GM12891 (cell line): Measurements from ENCODE around the gene GFOD1.

ENCODE experiments used
- PAX5 ChIP-seq: IDR thresholded peaks from 2 replicates; pipeline ENCODE4 v1.6.1; 2011; ENCODE audit warnings: low read length, moderate library complexity, mild to moderate bottlenecking; ENCODE audit not compliant: insufficient read depth, severe bottlenecking
- POLR2A ChIP-seq: IDR thresholded peaks from 2 replicates; pipeline ENCODE4 v1.6.1; 2011; ENCODE audit warnings: low read depth, low read length, control low read depth
- POLR2AphosphoS5 ChIP-seq: IDR thresholded peaks from 2 replicates; pipeline ENCODE4 v1.6.1; 2011; ENCODE audit warnings: low read depth, low read length, control low read depth
- SPI1 ChIP-seq: IDR thresholded peaks from 2 replicates; pipeline ENCODE4 v1.6.1; 2011; ENCODE audit warnings: low read depth, low read length, control low read depth
- TAF1 ChIP-seq: IDR thresholded peaks from 2 replicates; pipeline ENCODE4 v1.6.1; 2011; ENCODE audit warnings: low read depth, low read length, control low read depth

DNA sequence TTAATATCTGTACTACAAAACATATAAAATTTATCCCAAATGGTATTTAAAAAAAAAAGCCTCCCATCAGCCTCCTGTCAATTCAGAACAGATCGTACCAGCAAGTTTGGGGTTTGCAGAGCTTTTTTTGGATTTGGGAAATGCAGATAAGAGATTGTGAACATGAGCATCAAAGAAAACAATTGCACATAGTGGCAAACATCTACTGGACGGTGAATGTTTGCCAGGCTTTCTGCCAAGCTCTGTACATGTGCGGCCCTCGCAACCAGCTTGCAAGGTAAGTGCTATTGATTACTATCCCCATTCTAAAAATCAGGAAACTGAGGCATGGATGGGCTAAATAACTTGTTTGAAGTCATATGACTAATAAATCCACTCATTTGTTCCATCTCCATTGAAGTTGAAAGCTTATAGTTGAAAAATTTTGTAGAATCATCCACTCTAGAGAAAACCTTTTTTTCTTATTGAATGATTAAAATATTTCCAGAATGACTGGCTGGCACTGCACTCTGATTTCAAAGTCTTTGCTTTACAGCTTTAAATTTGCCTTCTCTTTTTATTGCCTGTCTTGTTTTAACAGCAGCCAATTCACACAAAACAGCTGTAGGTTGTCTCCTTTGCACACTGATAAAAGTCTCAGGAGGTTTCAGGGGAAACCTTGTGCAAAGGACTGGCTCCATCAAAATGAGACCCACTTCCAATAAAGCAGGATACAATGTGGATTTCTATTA lies 49.6 kb upstream of the GFOD1 start:
- TF ChIP-seq POLR2A (no peak), POLR2AphosphoS5 (no peak), TAF1 (no peak), SPI1 (no peak), PAX5 (no peak)
